GM19397 (cell line): Measurements from ENCODE around the gene FAM229B.
"Not testable (repeated sequence)": the region's sequence is repeated elsewhere in the genome, so short reads cannot be mapped to it uniquely, and the experiment has no call there.

Experiments
- ATAC-seq: cut with Tn5 transposase; IDR thresholded peaks from one replicate; pipeline ENCODE4 v1.9.1; 2021; ENCODE audit warnings: mild to moderate bottlenecking, moderate library complexity; ENCODE audit not compliant: unreplicated experiment

FAM229B gene

DNA sequence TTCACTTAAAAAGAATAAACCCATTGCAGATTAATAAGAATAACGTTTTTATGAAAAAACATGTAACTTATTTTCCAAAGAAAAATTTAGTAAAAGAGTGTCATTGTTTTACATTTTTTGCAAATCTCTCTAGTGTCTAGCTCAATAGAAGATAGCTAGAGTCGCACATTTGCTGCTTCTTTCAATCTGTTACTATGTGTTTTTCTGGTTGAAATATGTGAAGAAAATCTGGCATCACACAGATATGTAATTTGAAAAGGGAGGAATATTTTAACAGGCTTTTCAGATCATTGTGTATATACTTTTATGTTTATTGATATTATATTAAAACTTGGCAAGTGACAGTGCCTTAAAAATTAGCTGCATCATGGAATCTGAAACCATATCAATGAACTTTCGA lies 24.4 kb upstream of the FAM229B start:
- no peak for ATAC-seq

DNA sequence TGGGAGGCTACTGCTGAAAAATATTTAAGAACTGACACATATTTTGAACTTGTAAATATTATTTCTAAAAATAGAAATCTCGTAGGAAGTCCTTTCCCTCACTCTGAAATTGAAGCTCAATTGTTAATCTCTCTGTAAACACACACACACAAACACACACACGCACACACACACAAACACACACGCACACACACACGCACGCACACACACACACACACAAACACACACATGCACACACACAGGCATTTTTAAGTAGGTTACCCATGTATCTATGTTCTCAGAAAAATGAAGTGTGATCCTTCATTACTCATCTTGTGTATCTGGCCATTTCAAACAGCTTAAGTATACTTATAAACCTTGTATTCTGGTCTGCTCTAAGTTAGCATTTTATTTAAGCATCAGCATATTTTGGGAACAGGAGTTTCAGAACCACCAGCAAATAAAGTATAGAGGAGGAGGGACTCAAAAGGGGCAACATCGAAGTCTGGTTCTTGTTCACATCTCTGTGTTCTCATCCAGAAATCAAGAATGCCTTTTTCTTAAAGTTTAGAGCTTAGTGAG lies 21.9 kb upstream of the FAM229B start:
- no peak for ATAC-seq

DNA sequence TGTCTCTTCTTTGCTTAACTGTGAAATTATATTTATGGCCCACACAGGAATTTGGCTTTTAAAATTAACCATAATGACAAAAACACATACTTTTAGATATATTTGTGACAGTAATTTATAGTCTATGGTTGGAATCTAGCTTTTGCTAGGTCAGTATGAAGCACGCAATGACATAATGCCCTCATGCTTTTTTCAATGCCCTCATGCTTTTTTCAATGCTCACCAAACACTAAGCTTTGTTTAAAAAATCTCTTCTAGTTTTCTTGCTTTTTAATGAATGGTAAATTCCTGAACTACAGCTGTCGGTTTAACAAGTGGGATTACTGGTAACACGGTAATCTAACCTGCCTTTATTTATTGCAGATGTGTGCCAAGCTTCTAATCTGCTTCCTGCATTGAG lies 20.8 kb upstream of the FAM229B start:
- no peak for ATAC-seq

DNA sequence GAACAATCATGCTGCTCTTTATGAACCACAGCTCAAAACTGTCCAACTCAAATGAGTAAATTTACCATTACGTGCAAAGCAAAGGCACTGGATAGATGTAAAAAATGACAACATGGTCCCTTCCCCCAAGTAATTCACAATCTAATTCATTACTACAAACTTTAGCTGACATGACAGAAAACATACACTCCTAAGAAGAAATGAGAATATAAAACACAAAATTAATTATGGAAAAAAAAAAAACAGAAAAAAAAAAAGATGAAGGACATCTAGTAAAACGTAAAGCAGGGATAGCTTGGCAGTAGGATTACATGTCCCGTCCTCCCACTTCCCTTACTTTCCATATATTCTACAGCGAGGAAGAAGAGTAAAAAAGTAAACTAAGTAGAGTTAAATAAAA lies 5.8 kb upstream of the FAM229B start:
- no peak for ATAC-seq

DNA sequence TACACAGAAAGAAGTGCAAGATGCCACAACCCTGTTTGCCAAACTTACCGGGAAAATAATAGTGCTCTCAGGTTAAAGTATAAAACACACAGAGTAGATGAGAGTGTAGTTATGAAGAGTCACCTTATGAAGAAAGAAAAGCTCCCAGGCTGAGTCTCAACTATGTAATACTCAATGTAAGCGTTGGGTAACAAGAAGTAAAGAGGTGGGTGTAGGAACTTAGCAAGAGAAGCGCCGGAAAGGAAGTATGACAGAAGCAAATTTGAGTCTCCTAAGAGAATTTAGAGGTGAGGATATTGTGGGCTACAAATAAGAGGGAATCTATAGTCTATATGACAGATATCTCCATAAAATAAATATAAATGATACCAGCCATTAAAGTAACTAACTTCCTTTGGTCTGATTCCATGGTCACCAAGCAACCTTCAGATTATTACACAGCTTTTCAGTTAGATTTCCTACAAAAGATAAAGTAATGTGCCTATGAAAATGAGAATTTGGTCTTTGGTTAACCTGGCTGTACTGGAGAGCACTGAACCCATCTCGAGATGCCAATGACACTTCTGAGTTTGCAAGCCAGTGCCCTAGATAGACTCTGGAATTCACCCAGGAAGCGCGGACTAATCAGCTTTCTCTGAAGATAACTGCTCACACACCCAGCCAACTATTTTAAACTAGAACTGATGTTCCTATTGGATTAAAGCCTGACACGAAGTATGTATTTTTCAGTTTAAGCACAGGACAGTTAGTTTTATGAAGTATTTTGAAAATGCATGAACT lies 1.9 kb upstream of the FAM229B start:
- ATAC-seq: no peak

DNA sequence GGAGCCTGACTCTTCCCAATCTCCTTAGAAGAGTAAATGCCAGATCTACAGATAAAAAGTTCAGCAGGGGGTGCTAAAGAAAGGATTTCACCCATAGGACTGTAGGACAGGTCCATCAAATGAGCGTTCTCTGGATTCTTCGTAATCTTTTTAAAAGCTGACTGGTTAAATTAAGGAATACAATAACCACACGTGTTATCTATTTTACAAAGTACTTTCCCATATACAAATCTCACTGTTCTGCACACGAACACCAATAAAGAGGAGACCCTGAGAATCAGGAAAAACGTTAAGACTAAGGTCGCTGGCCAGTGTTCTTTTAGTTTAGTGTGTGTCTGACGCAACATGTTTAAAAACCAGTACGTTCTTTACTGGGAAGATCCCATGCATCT lies 651 bp upstream of the FAM229B start:
- peak; percentile 14 for ATAC-seq

DNA sequence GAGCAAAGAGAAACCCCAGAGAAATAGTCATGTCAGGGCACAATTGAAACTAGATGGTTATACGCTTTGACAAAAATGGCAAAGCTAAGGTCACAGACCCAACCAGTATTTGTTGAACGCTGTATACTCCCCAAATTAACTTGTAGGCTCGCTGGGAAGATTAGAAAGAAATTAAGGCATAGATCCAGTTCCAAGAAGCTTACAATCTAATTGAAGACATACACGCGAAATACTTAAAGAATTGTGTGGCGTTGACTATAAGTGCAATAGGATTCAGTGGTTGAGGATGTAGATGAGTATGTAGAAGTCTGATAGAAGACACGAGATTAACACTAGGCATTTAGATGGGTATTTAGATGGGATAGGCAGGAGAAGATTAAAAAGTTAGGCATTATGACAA lies 525 bp downstream of the FAM229B start:
- no peak for ATAC-seq

DNA sequence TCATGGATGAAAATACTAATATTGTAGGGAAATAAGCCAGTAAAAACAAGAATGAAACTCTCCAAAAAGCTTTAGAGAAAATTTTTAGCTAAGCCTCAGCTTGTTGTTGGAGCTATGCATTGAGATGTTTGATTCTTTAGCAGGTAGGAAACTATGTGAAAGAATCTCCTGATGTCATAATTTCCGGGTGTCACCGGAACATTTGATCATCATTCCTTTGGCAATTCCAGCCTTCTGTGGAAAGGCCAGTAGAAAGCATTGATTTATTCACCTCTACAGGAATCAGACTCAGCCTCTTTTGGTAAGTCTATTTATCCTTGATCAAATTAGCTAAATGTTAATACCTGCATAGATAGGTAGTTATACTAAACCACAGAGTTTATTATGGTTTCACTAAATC lies 9.5 kb downstream of the FAM229B start:
- ATAC-seq: no peak

DNA sequence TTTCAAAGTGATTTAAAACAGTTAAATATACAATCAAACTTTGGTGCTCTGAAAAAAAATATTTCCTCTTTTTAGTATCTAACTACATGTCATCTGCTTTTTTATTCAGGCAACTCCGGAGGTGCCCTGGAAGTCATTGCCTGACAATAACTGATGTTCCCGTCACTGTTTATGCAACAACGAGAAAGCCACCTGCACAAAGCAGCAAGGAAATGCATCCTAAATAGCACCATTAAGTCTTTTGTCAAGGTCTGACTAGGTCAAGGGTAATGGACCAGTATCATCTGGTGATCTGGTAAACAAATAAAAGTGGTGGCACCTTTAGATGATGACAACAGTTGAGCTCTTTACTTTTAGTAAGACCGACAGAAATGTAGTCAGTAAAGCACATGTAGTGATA lies 13.2 kb downstream of the FAM229B start:
- no peak for ATAC-seq

DNA sequence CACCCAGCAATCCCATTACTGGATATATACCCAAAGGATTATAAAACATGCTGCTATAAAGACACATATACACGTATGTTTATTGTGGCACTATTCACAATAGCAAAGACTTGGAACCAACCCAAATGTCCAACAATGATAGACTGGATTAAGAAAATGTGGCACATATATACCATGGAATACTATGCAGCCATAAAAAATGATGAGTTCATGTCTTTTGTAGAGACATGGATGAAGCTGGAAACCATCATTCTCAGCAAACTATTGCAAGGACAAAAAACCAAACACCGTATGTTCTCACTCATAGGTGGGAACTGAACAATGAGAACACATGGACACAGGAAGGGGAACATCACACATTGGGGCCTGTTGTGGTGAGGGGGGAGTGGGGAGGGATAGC lies 18.6 kb downstream of the FAM229B start:
- ATAC-seq: not testable (repeated sequence)

DNA sequence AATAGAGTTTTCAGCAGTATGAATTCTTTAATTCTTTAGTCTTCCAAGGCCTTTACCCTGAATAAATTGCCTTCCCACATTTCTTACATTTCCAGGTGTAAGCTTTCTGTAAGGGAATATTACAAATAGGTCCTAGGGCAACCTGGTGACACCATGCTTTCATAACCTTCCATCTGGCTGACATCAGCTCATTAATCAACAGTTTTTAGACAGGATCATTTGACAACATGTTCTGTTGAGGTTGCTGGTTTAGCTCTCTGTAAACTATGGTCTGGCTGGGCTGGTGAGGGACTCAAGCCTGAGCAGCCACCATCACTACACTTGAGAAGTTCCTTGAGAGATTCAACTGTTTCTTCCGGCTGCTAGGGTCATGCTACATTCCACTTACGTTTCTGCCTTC lies 19.2 kb downstream of the FAM229B start:
- no peak for ATAC-seq

DNA sequence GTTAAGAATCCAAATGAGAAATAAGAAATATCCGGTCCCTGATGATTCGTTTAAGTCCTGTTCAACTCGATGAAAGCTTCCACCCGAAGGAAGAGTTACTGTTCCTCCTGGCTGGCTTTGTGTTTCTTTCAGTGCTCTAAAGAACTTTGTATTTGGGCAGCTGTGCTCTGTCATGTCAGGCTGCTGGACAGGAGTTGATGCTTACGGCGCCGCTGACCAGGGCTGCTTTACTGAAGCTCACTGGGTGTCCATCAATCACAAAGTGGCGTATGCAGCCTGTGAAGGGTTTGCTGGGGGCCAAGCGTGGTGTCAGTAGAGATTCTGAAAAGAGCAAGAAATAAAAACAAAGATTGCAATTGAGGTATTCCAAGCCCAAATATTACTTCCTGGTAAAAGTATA lies 21.9 kb downstream of the FAM229B start:
- ATAC-seq: no peak

DNA sequence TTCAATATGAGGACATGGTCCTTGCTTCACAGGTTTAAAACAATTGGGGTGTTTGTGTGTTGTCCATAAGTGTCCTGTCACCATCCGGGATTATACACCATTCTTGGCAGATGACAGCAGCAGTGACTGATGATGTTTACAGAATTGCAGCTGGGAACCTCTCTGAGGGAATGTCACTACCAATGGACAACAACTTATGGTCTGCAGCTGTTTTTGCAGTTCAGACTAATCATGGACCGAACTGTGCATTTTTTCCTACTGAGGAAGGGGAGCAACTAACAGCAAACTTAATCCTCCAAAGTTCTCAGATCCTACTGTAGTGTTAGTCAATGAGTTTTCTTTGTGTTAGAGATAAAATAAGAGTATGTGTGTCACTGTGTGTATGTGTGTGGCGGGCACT lies 26.0 kb downstream of the FAM229B start:
- no peak for ATAC-seq

DNA sequence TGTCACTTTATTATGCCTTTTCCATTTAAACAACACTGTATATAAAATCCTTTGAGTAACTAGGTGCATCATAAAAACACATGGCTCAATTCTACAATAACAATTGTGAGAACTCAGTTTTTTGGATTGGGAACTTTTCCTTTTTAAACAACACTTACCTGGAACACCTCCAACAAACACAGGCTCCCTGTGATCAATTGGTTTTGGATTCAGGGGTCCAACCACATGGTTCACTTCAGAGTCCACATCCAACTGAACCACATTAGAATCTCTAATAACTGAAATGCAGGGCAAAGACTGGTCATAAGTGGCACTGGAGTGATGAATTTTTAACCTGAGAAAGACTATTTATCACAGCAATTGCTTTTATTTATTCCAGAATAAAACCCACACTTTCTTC lies 26.5 kb downstream of the FAM229B start:
- ATAC-seq: no peak

DNA sequence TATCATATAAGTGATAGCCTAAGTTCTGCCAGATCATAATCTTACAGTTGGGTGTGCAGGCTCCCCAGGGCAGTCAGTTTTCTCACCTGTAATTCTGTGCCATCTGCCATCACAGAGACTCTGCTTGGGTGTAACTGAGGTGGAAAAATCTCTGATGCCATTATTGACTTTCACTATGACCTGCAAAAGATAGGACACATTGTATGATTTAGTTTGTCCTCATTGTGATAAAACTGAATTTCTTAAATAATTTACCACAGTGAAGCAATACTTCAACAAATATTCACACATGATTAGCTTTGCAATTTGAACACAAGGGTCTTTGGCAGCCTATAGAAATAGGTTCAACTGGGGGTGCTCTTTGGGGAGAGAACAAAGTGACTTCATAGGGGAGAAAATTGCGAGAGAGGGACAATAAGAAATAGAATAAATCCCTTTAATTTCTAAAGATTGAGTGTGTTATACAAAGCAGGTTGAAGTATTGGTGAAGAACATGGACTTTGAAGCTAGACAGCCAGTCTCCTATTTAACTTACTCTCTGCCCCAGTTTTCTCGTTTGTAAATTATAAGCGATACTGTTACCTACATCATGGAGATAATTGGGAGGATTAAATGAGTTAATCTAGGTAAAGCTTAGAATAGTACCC lies 27.3 kb downstream of the FAM229B start:
- no peak for ATAC-seq

DNA sequence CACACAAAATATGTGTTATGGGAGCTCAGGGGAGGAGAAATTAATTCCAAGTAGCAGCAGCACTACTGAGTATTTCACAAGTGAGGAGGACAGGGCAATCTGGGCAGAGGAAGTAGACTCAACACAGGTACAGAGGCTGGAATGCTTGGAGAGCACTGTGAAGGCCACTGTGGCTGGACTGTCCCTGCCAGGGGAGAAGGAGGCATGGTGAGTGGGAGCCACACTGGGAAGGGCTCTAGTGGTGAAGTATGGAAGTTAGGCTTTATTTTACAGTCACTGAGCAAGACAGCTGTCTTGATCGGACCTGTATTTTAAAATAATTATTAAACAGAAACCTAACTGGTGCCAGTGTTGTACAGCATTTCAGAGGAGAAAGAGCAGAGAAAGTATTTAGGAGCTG lies 28.8 kb downstream of the FAM229B start:
- ATAC-seq: no peak

DNA sequence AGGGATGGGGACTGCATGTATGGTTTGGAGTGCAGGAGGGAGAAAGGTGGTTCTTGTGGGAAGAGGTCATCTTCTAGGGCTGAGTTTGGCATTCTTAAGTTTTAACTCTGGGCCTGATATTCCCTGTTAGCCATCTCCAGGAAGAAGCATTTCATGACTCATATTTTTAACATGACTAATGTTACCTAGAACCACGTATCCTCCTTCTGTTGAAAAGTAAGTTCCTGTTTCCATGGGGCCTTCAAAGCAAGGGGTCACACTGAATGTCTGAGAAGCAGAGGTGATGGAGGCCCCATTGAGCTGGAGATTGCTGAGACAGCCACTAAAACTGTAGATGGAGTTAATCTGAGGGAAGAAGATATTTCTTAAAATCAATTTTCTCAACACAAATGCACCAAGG lies 30.2 kb downstream of the FAM229B start:
- ATAC-seq: no peak

DNA sequence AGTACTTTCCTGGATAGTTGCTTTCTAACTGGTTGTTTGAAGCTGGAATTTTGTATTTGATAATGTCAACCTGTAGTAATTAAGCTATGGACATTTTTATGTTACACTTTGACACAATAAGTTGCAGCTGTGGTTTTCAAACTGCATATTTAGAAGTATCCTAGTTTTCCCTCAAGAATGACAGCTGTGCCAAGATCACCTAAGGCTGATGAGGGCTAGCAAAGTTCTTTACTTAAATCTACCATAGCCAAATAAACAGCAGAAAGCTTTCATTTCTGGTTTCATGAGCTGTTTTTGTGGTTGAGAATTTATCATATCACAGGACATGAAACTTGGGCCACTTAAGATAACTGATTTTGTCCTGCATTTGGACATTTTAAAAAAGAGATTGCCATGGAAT lies 30.6 kb downstream of the FAM229B start:
- no peak for ATAC-seq

DNA sequence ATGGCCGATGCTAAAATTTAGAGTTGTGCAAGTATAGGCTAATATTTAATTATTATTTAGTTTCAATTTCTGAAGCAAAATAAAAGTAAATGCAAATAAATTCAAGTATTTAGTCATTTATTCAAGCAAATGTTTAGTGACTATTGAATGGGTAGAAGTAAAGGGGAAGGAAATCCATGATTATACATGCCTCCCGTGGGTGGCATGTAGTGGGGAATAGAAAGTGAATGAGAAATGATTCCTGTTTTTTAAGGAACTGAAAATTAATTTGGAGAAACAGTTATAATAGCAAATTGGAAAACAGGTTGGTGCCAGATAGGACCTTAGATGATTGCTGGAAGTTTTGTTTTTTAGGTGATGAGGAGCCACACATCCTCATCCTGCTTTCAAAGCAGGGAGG lies 35.4 kb downstream of the FAM229B start:
- ATAC-seq: no peak

DNA sequence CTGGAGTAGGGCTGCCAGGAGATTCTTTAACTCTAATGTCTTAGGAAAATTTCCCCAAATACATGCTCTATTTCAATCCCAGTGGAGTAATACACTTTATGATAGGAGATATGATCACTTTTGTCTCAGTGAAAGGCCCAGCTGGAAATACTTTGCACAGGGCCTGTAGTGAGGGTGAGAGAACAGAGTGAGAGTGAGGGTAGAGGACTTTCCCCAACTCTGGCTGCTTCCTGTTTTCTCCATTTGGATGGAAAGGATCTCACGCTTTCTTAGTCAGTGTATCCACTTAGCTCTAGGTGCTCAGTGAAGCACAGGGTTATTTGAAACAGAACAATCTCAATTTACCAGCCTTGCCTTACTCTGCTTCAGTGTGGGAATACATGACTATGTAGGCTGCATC lies 36.6 kb downstream of the FAM229B start:
- no peak for ATAC-seq

DNA sequence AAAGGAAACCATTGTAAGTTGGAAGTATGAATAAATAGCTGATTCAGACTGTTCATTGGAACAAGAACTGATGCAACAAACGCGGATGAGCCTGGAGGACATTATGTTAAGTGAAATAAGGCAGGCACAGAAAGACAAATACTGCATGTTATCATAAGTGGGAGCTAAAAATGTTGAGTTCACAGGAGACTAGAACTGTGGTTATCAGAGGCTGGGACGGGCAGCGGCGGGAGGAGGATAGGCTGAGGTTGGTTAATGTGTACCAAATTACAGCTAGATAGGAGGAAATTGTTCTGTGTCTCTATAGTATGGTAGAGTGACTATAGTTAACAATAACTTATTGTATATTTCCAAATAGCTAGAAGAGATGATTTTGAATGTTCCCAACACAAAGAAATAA lies 40.8 kb downstream of the FAM229B start:
- ATAC-seq: no peak

DNA sequence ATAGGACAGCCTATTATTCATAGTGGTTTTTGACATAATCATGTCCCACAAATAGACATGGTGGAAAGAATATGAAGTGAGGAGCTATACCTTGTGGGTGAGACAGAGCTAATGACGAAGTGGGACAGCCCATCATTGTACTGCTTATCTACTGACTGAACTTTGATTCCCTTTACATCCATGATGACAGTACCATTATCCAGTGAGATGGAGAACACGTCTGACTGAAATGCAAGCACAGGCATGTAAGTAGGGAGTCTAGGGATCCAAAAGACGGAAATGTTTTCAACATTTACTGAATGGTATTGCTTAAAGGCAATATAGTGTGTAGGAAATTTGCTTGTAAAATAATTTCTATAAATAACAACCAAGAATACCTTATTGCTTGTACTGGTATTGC lies 43.5 kb downstream of the FAM229B start:
- no peak for ATAC-seq

DNA sequence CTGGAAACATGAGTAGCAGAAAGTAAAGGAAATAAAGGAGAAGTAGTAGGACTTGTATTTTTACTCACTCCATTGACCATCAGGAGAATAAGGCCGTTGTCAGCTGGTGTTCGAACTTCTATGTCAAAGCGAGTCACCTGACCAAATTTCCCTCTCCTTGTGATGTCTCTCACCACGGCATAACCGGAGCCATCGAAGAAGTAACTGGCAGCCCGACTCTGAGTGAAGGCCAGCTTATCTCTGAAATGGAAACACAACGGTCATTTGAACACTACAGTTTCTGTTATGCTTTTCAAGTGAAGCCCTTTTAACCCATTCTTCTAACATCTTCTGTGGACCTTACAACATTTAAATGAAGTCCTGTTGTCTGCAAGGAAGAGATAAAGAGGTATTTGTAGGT lies 51.7 kb downstream of the FAM229B start:
- no peak for ATAC-seq
